ENCODE results near the gene CMSS1.

GRCh38 chr3:99965681-99966408 is 148.2 kb downstream of the CMSS1 start:
- TF ChIP-seq USF2 (IDR thresholded peaks at IDR 0.05; ENCODE audit: borderline replicate concordance, low read depth, low read length) (no peak), SMC3 (IDR thresholded peaks at IDR 0.05; ENCODE audit: low read depth, low read length) (no peak), NFIC (IDR thresholded peaks at IDR 0.05; ENCODE audit: borderline replicate concordance) (no peak), CTCF (IDR thresholded peaks at IDR 0.05) (no peak), RCOR1 (IDR thresholded peaks at IDR 0.05; ENCODE audit: low read length) (no peak), REST (IDR thresholded peaks at IDR 0.05; ENCODE audit: low read depth, low read length) (no peak), GABPA (IDR thresholded peaks at IDR 0.05; ENCODE audit: low read depth) (no peak), JUND (IDR thresholded peaks at IDR 0.05) (no peak), YY1 (IDR thresholded peaks at IDR 0.05; ENCODE audit: low read depth) (no peak), FOXJ3 (CRISPR knock-in tag; IDR thresholded peaks at IDR 0.05) (no peak), EP300 (IDR thresholded peaks at IDR 0.05; ENCODE audit: borderline replicate concordance in 1 of 2, low read depth in 1 of 2, low read length in 1 of 2) (no peak)

Measured in SK-N-SH (cell line).